ENCODE results near the gene USP47. TPM values are rescaled to one million over a fixed set of nuclear protein-coding genes. Genes with fewer than 3 reads are reported as not detected.

Gene USP47
- total RNA-seq, 1 donor from 2014 or later: 45.1 TPM

DNA sequence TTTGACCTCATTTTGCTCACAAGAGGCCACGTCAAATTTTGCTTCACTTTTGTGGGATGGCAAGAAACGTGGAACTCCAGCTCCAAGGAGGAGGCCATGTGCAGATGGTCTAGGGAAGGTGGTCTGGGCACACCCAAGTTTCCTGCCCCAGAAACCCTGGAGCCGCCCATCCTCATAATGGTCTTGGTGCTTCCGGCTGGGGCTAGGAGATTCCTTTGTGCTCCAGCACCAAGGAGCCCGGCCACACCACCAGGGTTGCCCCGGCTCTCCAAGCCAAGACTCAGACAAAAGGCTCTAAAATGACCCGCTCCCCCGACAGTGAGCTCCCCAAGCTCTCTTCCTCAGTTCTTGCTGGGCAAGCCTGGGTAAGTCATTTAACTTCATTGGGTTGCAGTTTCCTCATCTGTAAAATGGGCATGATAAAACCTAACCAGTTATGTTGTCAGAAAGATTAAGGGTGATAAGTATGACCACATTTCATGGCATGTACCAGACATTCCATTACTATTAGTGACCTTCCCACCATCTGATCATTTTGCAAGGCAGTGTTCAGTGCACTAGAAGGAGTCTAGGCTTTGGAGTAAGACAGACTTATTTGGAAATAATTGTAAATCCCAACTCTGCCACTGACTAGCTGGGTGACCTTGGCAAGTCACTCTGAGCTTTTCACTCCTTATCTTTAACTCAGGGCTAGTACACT lies 143.4 kb downstream of the USP47 start:
- Mint-ChIP-seq H3K27me3 (ENCODE audit: unreplicated experiment) (no peaks in the 10 kb centered on the region), H3K27ac (ENCODE audit: unreplicated experiment) (no peak overlapping the region), H3K4me3 (ENCODE audit: unreplicated experiment) (no peak overlapping the region), H3K4me1 (ENCODE audit: unreplicated experiment) (peaks cover 9% of the 10 kb centered on the region), H3K9me3 (ENCODE audit: unreplicated experiment) (no peaks in the 10 kb centered on the region), H3K36me3 (ENCODE audit: low read depth, unreplicated experiment) (no peaks in the 10 kb centered on the region)
- TF ChIP-seq, protein P1, sequence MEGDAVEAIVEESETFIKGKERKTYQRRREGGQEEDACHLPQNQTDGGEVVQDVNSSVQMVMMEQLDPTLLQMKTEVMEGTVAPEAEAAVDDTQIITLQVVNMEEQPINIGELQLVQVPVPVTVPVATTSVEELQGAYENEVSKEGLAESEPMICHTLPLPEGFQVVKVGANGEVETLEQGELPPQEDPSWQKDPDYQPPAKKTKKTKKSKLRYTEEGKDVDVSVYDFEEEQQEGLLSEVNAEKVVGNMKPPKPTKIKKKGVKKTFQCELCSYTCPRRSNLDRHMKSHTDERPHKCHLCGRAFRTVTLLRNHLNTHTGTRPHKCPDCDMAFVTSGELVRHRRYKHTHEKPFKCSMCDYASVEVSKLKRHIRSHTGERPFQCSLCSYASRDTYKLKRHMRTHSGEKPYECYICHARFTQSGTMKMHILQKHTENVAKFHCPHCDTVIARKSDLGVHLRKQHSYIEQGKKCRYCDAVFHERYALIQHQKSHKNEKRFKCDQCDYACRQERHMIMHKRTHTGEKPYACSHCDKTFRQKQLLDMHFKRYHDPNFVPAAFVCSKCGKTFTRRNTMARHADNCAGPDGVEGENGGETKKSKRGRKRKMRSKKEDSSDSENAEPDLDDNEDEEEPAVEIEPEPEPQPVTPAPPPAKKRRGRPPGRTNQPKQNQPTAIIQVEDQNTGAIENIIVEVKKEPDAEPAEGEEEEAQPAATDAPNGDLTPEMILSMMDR (IDR thresholded peaks at IDR 0.05; ENCODE audit: unreplicated experiment): no peak
- no peak for DNase-seq (ENCODE audit: low spot score)

DNA sequence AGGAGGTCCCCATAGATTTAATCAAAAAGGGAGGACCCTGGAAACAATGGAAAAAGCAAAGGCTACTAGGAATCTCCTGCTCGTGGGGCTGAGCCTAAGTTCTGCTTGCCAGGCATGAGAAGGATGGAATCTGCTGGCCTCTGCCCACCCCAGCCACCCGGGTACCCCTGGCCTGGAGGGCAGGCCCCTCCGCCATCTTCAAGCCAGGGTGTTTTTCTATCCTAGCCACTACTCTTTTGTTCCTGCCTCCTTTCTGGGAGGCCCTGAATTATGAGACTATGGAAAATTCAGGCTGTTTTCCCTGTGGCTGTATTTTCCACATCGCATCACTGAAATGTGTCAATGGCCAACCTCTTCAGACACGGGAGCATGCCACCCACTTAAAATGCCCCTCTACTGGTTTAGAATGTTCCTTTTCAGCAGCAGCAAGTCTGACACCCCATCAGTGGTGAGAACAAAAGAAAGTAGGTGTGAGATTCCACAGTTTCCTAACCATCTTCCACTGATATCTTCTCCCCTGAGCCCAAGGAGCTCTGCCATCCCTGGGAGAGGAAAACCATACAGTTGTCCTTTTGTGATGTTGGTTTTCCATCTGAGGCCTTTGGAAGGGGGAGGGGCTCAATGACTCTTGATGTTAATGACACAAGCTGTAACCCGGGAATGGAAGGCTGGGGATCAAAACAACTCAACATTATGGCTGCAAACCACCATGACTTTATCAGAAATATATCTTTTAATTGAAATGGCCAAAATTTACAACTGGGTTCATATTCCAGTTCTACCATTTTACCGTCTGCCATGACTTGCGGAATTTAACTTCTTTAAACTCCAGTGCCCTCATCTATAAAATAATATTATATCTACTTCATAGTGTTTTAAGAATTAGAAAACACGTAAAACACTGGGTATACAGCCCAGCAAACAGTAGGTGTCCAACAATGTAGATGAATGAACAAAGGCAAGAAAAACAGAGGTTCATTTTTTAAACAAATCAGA lies 144.5 kb downstream of the USP47 start:
- Mint-ChIP-seq H3K4me1 (ENCODE audit: unreplicated experiment) (peaks cover 9% of the 10 kb centered on the region), H3K27ac (ENCODE audit: unreplicated experiment) (no peak overlapping the region)

DNA sequence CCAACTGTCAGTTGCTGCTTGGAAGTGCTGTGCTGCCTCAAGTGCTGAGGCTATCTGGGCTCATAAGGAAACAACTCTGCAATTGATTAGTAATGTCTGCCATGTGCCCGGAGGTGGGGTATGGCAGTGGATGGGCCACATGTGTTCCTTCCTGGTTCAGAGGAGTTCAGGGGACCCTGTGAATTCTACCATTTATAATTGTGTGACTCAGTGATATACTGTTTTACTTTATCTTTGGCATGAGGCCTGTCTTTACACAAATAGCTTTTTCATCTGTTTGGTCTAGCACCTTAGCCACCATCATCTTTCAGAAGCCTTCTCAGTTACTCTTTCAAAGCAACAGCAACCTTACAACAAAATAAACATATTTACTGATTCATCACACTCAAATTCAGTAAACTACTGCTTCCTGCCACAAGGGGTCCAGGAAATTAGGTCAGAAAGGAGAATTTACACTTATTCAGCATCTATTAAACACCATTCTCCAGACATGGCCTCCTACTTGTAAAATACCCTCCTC lies 145.8 kb downstream of the USP47 start:
- Mint-ChIP-seq H3K36me3 (ENCODE audit: low read depth, unreplicated experiment) (no peaks in the 10 kb centered on the region), H3K4me1 (ENCODE audit: unreplicated experiment) (peaks cover 9% of the 10 kb centered on the region), H3K4me3 (ENCODE audit: unreplicated experiment) (no peak overlapping the region), H3K27ac (ENCODE audit: unreplicated experiment) (no peak overlapping the region), H3K9me3 (ENCODE audit: unreplicated experiment) (no peaks in the 10 kb centered on the region), H3K27me3 (ENCODE audit: unreplicated experiment) (no peaks in the 10 kb centered on the region)
- DNase-seq (ENCODE audit: low spot score): no peak
- TF ChIP-seq, protein P1 (IDR thresholded peaks at IDR 0.05; ENCODE audit: unreplicated experiment): peak; percentile 63

More for the DNA sequence above, 144.5 kb downstream of the USP47 start:
- no peak for DNase-seq (ENCODE audit: low spot score)
- no peaks in the 10 kb centered on the region for H3K9me3 Mint-ChIP-seq (ENCODE audit: unreplicated experiment)
- no peak overlapping the region for H3K4me3 Mint-ChIP-seq (ENCODE audit: unreplicated experiment)
- no peaks in the 10 kb centered on the region for H3K27me3 Mint-ChIP-seq (ENCODE audit: unreplicated experiment)
- TF ChIP-seq, protein P1 (IDR thresholded peaks at IDR 0.05; ENCODE audit: unreplicated experiment): no peak
- no peaks in the 10 kb centered on the region for H3K36me3 Mint-ChIP-seq (ENCODE audit: low read depth, unreplicated experiment)

DNA sequence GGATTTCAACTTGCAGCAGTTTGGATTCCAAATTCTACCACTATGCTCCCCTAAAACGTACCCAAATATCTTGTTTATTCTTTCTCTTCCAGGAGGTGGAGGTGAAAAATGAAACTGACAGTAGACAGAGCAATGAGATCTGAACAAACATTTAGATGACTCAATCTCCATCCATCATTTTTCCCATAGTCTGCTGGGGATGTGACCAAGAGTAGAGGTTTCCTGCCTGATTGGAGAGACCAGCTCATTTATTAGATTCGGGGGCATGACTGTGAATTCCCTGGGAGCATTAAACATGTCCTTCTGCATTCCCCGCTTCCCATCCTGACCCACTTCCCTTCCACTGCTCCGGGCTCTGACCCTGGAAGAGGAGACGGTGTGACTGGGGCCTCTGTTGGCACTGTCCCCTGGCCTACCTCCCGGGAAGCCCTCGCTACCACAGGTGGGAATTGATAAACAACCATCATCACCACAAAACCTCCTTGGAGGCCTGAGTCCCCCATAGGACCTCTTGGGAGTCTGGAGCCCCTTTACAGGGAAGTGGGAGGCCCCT lies 146.4 kb downstream of the USP47 start:
- no peaks in the 10 kb centered on the region for H3K9me3 Mint-ChIP-seq (ENCODE audit: unreplicated experiment)
- H3K36me3 Mint-ChIP-seq (ENCODE audit: low read depth, unreplicated experiment): no peaks in the 10 kb centered on the region
- TF ChIP-seq, protein P1 (IDR thresholded peaks at IDR 0.05; ENCODE audit: unreplicated experiment): no peak
- H3K27ac Mint-ChIP-seq (ENCODE audit: unreplicated experiment): no peak overlapping the region
- H3K4me1 Mint-ChIP-seq (ENCODE audit: unreplicated experiment): peaks cover 9% of the 10 kb centered on the region
- no peak for DNase-seq (ENCODE audit: low spot score)
- no peaks in the 10 kb centered on the region for H3K27me3 Mint-ChIP-seq (ENCODE audit: unreplicated experiment)
- H3K4me3 Mint-ChIP-seq (ENCODE audit: unreplicated experiment): no peak overlapping the region
